Prostate gland (tissue), 2 donors: Measurements from ENCODE around the gene DISP2.

Experiments
- CTCF ChIP-seq, 4 experiments: fragments of 200-600 bp in 2 of 4; fragments of 450-650 bp in 2 of 4; sonication (generic) in 2 of 4; IDR thresholded peaks; 1 replicate in 3 of 4; 2 replicates in 1 of 4; pipeline ENCODE4 v1.5.1; 2016 to 2019; ENCODE audit warnings: antibody characterized with exemption in 4 of 4, mild to moderate bottlenecking in 2 of 4, moderate library complexity in 2 of 4
- POLR2A ChIP-seq: fragments of 450-650 bp; IDR thresholded peaks from one replicate; pipeline ENCODE4 v1.6.1; 2016; ENCODE audit warnings: antibody characterized with exemption, mild to moderate bottlenecking
- POLR2AphosphoS5 ChIP-seq: sonication (generic); formaldehyde crosslinking; IDR thresholded peaks from one replicate; pipeline ENCODE4 v1.6.1; 2017; ENCODE audit warnings: antibody characterized with exemption

DNA sequence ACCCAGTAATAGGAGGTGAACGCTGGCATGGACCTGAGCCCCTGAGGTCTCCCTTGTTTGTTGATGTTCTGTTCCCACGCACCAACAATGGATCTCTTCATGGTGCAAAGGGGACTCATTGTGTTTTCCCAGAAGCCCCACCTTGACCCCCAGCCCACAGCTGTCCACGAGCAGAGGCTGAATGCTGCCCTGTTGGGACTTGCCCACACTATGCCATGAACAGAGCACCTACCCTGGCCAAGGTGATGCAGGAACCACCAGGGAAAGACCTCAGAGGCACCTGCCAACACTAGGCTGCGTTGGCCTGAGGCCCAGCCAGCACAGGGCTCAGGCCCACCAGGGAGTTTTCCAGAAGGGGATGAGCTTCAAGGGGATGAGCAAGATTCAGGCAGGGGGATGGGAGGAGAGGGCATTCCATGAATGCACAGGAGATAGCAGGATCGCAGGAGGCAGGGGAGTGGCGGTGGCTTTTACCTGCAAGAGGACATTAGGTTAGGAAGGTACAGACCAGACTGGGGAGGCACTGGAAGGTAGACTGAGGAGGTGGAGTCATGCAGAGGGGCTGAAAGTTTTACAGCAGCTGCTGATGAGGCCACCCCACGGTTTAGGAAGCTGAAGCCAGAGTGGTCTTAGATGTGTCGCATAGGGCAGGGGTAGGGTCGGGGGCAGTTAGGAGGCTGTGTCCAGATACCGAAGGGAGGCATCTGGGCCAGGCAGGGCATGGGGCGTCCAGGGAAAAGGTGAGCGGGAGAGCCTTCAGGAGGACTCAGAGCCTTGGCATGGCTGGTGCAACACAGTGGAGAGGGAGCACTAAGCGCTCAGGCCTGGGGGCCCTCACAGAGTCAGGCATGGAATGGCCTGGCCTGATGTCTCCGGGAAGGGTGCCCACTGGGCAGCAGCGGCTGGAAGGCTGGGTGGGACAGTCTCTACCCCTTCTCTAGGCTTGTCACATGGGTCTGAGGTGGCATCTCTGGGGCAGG is 11.2 kb upstream of the DISP2 start:
- TF ChIP-seq CTCF (IDR thresholded peaks at IDR 0.05) = no peak
- TF ChIP-seq POLR2A = no peak
- TF ChIP-seq POLR2AphosphoS5 = no peak
